ENCODE measurements around the gene TENM4. TPM values are rescaled to one million over a fixed set of nuclear protein-coding genes. Genes with fewer than 3 reads are reported as not detected.

The TENM4 gene
- total and polyA plus RNA-seq, 2 of the 8 experiments (the other 6 are each of a cell fraction or from before 2014, with no cell fraction given) = 3.5 to 7.2 TPM

DNA sequence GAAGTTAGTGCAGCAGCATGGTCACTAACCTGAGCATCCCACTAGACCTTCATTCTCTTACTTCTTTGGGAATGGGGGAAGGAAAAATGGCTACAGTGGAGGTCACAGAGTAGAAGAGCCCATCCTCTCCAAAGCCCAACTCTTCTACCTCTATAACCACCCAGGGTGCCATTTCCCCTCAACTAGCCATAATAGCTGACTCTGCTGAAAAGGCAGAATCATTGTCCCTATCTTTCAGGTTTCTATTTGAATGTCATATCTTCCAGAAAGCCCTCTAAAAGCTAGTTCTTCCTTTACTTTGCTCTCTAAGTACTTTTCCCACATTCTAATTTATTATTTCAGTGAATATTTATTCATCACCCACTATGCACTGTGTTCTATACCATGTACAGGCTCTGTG lies 421.6 kb downstream of the TENM4 start (continued):
- no peak for TF ChIP-seq RXRA (IDR thresholded peaks at IDR 0.05; ENCODE audit: insufficient read depth, low read depth, low read length)
- TF ChIP-seq POU5F1 (IDR thresholded peaks at IDR 0.05; ENCODE audit: low read depth, low read length) = no peak
- no peak for TF ChIP-seq BACH1 (IDR thresholded peaks at IDR 0.05; ENCODE audit: low read length)
- no peak for TF ChIP-seq FOSL1 (IDR thresholded peaks at IDR 0.05; ENCODE audit: insufficient read depth, low read depth, low read length)
- no peak for TF ChIP-seq TEAD4 (IDR thresholded peaks at IDR 0.05; ENCODE audit: low read depth, low read length)
- no peak for TF ChIP-seq TAF1 (IDR thresholded peaks at IDR 0.05; ENCODE audit: low read depth, low read length)
